OCI-LY1 (cell line): ENCODE data around the gene TBC1D5.
"Not testable (repeated sequence)": the region's sequence is repeated elsewhere in the genome, so short reads cannot be mapped to it uniquely, and the experiment has no call there.

Source experiments
- CTCF ChIP-seq: fragments of 200-600 bp; sonication (generic), shearing (Covaris generic); IDR thresholded peaks from 2 replicates; pipeline ENCODE4 v1.5.1; 2017; ENCODE audit warnings: mild to moderate bottlenecking, antibody characterized with exemption, low read length, moderate library complexity, mixed read lengths
- EZH2 ChIP-seq: fragments of 200-600 bp; sonication (generic), shearing (Covaris generic); IDR thresholded peaks from 2 replicates; pipeline ENCODE4 v1.8.0; 2017; ENCODE audit warnings: borderline replicate concordance, mixed run types, mild to moderate bottlenecking, antibody characterized with exemption, low read length, moderate library complexity, mixed read lengths

- TF ChIP-seq CTCF, EZH2: not testable (repeated sequence)
These were observed 349.9 kb downstream of the TBC1D5 start for GRCh38 chr3:17392516-17392915.
